CD1c-positive myeloid dendritic cell (primary cell): ENCODE data around the gene PLXNB3.
"Not testable (repeated sequence)": the region's sequence is repeated elsewhere in the genome, so short reads cannot be mapped to it uniquely, and the experiment has no call there.

ENCODE experiments used
- DNase-seq: peaks from one replicate; pipeline ENCODE4 v3.0.0-alpha.2; 2016; ENCODE audit errors: extremely low spot score

Gene PLXNB3

DNA sequence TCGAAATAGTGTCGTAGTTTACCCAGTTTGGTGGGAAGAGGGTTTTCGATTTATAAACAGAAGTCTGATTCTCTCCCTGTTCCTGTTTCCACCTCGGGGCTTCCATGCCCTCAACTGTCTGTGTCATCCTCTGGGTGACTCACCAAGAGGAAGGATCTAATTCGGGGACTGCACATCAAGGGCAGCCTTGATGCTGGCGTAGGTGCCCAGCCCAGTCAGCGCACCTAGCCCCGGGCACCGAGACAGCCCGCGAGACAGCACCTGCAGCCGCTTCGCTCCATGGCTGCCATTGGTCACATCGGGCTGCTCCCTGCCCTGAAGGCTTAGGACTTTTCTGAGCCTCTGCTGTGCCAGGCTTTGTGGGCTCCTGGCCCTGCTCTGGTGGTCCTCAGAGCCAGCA, 31.6 kb upstream of the PLXNB3 start:
- peak; percentile 79 for DNase-seq

DNA sequence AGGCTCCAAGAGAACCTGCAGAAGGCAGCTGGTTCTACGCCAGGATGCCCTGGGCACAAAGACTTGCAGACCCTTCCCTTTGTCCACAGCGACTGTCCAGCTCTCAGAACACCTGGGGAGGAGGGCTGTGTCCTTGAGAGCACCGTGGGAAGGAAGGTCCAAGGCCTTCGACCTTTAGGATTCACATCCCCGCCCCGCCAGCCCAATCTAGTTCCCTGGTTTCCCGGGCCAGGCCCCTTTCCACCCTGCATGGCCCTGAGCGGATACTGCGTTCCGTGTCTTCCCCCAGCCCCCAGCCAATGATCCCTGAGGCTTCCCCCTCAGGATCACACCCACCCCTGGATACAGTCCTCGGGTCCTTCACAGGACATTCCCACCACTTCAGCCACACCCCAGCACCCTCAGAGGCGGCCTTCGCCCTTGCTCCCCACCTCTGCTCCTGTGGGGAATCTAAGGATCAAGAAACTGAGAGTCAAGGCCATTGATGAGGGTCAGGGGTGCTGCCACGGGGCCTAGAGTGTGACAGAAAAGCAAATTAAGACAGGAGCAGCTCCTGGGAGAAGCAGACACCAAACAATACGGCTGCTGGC, 30.3 kb upstream of the PLXNB3 start:
- DNase-seq, result no peak

DNA sequence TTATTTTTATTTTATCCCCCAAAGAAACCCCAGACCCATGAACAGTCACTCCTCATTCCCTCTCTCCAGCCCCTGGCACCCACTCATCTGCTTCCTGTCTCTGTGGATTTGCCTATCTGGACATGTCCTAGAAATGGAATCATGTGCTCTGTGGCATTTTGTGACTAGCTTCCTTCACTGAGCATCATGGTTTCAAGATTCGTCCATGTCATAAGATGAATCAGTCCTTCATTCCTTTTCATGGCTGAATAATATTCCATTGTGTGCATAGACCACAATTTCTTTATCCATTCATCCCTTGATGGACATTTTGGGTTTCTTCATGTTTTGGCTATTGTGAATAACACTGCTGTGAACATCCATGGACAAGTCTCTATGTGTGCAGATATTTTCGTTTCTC, 29.2 kb upstream of the PLXNB3 start:
- no peak for DNase-seq

DNA sequence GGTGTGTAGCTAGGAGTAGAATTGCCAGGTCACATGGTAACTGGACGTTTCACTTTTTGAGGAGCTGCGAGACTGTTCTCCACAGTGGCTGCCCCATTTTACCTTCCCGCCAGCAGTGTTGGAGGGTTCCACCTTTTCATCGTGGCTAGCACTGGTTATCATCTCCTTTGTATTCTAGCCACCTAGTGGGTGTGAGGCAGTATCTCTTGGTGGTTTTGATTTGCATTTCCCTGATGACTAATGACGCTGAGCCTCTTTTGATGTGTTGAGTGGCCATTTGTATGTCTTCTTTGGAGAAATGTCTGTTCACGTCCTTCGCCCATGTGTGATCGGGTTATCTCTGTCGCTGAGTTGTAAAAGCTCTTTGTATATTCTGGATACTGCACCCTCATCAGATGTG, 28.8 kb upstream of the PLXNB3 start:
- peak; percentile 11 for DNase-seq

DNA sequence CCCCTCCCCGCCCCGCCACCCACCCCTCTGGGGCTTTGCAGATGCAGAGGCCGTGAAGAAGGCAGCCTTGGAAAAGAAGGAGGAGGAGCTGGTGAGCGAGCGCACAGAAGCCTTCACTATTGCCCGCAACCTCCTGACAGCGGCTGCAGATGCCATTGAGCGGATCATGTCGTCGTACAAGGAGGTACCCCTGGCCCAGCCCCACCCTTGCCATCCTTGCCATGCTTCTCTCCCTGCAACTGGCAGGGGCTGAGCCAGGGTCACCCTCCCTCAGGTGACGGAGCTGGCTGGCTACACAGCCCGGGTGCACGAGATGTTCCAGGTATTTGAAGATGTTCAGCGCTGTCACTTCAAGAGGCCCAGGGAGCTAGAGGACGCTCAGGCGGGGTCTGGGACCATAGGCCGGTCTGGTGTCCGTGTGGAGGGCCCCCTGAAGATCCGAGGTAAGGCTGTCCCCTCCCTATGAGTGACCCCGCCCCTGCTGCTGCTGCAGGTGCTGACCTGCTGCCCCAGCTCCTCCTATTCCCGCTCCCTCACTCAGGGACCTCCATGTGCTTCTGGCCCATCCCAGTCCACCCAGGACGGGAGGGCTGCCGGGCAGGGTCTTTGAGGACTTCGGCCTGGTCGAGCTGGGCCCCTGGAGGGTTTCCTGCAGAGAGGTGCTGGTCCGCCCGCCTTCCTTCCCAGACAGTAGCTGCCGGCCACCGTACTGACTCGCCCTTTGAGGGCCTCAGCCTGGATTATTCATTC, 27.8 kb upstream of the PLXNB3 start:
- DNase-seq, result no peak

DNA sequence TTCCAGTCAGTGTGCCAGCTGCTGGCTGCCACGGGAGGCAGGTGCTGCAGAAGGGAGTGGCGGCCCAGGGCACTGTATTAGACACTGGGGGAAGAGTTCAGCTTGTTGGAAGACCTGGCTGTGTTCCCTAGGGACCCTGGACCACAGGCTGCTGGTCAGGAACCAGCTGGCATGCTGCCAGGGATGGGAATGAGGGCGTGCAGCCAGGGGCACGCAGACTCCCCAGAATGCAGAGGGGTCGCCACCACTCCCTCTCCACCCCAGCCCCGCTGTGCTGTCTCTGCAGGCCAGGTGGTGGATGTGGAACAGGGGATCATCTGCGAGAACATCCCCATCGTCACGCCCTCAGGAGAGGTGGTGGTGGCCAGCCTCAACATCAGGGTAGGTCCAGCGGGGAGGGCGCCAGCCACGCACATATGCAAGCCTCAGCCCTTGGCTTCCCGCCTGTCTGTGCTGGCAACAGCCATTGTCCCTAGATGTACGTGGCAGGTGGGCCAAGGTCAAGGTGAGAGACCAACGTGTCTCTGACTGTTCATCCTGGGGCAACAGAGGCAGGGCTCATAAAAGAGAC, 27.1 kb upstream of the PLXNB3 start:
- DNase-seq, result no peak

DNA sequence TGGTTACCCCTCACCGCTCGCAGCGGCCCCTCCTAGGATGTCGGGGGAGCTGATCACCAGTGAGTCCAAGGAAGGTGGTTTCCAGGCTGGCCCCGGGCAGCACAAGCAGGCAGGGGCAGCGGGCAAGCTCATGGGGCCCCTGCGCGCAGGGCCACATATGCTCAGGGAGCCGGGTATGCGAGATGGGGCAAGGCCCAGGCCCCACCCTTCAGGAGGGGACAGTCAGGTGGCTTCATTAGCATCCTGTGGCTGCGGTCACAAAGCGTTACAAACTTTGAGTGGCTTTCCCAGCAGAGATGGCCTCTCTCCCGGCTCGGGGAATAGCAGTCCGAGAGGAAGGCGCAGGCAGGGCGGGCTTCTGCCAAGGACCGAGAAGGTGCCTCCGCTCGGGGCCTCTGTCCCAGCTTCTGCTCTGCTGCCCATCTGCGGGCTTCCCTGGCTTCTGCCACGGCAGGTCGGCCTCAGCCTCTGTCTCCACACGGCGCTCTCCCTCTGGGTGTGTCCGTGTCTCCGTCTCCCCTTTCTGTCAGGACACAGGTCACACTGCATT, 25.9 kb upstream of the PLXNB3 start:
- DNase-seq, result no peak

DNA sequence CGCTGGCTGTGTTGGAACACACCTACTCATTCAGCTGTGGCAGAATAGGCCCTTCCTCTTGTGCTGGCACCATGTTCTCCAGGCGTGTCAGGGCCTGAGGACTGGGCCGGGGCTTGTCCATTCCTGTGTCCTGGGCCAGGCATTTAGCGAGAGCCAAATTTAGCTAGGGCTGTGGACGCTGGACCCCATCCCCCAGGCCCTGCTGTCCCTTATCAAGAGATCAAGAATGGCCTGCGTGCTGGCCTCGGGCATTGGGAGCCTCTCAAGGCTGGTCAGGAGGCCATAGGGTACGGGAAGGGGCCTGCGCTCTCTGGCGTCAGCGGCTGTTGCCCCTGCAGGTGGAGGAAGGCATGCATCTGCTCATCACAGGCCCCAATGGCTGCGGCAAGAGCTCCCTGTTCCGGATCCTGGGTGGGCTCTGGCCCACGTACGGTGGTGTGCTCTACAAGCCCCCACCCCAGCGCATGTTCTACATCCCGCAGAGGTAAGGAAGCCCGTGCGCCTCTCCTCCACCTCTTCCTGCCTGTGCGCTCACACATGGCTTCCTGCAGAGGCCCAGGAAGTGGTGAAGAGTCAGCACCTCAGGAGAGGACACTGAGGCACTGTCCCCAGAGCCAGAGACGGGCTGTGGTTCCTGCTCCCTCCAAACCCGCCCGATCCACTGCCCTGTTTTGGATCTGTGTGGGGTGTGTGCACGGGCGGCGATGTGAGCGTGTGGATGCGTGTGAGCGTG, 24.1 kb upstream of the PLXNB3 start:
- no peak for DNase-seq

DNA sequence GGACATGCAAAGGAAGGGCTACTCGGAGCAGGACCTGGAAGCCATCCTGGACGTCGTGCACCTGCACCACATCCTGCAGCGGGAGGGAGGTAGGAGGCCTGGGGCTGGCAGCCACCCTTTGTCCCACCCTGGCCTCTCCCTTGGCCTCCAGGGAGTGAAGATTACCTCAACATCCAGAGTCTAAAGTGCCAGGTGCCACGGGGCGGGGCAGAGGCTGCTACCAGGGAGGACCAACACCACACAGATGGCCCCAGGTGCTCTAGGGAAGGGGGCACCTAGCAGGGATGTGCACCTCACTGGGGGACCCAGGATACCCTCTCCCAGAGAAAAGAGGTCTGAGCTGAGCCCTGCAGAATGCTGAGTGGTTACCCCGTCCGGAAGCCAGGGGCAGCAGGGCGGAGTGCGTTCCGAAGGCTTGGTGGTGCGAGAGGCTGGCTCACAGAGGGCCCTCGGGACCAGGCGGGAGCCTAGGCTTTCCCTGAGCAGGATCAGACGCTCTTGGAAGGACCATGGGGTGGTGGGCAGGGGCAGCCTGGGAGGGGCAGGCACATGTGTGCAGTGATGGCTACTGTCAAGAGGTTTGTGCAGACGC, 23.3 kb upstream of the PLXNB3 start:
- DNase-seq, result no peak

DNA sequence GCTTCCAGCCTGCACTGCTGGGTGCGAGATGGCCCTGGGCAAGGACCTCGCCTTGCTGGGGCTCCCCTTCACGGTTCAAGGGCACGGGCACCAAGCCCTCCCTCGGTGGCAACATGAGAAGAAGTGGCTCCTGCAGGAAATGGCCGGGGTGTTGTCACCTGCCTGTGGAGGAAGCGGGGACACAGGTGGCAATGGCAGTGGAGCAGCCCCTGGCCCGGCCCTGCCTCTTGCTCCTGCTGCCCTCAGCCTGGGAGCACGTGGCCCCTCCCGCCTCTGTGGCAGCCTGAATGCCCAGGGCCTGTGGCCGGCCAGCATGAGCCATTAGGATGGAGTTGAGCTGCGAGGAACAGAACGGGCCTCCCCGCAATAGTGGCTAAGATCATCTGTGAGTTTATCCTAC, 22.6 kb upstream of the PLXNB3 start:
- DNase-seq, result no peak

DNA sequence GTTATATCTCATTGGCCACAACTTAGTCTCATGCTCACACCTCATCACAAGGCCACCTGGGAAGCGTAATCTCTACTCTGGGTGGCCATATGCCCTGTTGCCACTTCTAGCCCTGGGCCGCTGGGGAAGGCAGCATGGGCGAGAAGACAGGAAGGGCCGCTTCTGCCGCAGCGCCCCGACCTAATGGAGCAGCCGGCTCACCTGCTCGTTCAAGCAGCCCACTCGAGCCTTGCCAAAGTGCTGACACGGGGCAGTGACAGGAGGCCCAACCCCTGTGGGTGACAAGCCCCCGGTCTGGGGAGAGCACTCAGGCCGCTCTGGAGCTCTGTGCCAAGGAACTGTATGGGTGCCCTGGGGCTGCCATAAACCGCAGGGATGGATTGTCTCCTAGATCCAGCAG, 21.9 kb upstream of the PLXNB3 start:
- not testable (repeated sequence) for DNase-seq

DNA sequence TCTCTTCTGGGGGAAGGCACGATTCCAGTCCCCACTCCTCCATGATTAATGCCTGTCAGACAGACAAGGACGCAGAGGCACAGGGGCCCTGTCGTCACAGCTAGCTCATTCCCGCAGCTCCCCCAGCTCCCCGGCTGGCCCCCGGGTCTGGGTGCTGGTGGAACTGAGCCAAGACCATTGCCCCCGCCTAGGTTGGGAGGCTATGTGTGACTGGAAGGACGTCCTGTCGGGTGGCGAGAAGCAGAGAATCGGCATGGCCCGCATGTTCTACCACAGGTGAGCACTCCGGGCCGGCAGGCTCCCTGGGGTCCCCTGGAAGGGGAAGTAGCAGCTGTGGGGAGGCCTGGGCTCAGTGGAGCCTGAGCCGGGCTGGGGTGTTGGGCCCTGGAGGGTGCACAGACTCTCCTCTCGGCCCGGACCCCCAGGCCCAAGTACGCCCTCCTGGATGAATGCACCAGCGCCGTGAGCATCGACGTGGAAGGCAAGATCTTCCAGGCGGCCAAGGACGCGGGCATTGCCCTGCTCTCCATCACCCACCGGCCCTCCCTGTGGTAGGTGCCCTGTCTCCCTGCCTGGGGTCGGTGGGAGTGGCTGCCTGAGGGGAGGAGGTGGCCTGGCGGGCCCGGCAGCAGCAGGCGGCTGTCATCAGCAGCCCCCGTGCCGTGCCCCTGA, 21.1 kb upstream of the PLXNB3 start:
- not testable (repeated sequence) for DNase-seq

DNA sequence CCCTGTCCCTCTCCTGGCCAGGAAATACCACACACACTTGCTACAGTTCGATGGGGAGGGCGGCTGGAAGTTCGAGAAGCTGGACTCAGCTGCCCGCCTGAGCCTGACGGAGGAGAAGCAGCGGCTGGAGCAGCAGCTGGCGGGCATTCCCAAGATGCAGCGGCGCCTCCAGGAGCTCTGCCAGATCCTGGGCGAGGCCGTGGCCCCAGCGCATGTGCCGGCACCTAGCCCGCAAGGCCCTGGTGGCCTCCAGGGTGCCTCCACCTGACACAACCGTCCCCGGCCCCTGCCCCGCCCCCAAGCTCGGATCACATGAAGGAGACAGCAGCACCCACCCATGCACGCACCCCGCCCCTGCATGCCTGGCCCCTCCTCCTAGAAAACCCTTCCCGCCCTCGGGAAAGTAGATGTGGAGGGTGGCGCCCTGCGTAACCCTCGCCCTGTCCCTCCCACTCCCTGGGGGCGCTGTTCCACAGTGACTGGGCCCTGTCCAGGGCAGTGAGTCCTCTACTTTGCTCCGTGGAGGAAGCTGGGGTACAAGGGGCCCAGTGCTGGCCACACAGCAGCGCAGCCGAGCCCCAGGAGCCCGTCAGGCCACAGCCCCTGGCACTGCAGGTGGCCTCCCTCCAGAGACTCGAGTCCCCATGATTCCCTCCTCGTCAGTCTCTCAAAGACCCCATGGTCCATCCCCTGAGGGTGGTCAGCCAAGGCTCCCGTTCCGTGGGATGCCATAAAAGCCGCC, 20.4 kb upstream of the PLXNB3 start:
- DNase-seq, result not testable (repeated sequence)

DNA sequence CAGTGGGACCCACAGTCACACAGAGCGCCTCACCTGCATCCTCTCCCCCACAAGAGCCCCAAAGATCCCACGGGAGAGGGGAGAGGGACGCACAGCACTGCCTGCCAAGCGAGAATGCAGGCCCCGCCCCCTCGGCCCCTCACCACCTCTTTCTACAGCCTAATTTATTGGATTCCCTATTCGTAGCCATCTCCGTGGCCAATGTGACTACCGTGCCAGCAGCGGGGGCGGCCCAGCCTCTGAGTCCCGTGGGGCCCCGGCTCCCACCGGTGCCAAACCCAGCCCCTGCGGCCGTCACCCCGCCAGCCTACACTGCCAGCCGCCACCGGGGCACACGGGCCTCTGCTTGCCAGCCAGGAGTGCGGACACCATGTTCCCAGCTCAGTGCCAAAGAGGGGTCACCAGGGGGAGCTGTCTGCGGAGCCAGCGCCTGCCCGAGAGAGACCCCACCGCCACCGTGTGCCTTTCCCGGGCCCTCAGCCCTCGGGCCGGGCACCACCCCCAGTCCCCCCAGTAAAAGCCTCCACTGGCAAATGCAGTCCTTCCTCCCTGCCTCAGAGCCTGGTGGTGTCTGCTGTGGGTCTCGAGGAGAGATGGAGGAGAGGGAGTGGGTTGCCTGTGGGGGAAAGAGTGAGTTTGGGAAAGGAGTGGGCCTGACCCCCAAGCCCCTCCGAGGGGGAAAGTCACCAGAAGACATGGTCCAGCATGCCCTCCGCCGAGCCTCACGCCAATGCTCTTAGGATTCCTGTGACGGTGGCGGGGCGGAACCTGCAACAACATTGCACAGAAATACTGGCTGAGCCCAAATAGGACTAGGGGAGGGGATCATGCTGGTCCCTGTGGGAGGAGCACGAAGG, 19.6 kb upstream of the PLXNB3 start:
- no peak for DNase-seq

DNA sequence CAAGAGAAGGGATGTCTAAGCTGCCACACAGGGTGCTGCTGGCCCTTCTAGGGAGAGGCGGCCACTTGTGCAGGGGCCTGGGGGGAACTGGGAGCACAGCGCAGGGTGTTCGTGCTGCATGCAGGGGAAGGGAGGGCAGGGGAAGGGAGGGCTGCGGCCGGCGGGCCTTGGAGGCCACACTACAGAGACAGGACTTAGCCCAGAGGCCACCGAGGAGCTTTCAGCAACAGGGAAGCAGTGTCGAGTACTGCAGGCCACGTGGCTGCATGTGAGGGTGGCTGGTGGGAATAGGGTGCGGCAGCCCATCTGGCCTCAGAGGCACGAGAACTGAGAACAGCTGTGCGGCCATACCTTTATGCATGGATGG, 19.0 kb upstream of the PLXNB3 start:
- not testable (repeated sequence) for DNase-seq

DNA sequence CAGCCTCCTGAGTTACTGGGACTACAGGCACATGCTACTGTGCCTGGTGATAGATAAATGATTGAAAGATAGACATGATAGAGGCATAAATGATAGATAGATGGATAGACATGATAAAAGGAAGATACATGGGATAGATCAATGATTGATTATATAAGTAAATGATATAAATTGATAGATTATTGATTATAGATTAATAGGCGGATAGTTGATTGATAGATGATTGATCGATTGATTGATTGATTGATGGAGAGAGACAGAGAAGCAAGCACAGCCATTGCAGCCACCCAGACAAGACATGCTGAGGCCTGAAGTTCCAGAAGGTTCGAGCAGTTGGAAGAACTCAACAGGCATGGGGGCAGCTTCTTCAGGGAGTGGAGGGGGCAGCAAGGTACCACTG, 17.7 kb upstream of the PLXNB3 start:
- DNase-seq, result no peak

DNA sequence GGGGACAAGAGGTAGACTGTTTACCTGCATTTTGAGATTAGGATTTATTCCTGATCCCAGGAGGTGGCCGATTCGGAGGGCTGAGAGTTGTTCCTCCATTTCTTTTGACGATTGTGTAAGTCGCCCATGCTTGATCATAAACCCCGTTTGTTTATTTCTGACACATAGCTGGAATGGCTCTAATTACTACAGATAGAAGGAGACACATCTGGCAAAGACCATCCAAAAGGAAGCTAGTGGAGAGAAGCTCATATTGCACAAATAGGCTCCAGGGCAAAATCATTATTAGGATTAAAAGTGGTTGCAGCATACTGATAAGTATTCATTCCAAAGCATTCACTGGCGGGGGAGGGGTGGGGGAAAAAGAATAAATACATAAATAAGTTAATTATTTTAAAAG, 17.1 kb upstream of the PLXNB3 start:
- not testable (repeated sequence) for DNase-seq

DNA sequence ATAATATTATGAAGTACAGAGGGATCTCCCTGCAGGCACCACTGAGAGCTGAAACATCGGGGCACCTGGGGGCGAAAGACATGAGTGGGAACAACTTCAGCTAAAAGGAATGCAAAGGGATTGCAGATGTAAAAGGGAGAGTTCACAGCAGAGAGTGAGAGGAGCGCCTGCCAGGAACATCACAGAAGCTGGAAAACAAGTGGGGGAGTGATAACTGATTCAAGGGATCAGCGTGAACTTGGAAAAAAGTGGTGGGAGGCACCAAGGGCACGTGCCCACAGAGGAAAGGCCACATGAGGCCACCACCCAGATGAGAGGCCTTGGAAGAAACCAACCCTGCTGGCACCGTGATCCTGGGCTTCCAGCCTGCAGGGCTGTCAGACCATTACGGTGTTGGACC, 15.0 kb upstream of the PLXNB3 start:
- not testable (repeated sequence) for DNase-seq

DNA sequence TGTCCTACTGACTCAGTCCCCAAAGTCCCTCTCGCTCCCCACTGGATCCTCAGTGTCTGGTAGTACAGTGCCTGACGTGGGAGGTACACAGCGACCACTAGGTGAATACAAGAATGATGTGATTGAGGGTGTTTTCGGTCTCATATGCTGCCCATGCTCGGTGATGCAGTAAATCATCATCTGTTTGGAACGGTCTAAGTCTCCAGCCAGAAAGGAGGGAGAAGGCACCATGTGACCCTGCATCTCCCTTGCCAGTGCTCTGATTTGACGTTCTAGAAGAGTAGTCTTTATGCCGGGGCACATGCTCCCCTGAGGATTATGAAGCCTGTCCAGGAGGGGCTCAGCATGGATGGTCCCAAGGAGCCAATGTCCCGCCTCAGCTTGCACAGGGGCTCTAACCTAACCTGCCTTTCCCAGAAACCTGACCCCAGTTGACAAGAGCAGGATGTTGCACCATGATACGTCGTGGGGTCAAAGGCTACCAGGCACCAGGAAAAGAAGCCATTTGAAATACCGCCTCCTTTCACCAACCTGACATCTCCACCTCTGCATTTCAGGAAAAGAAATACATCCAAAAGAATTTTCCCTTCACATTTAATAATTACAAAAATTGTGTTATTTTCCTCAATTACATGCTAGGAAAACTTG, 13.8 kb upstream of the PLXNB3 start:
- DNase-seq, result no peak
